SH-SY5Y (cell line): ENCODE measurements around the gene CABP4.

Experiments used
- GATA2 ChIP-seq: IDR thresholded peaks from 2 replicates; pipeline ENCODE4 v1.6.1; 2011; ENCODE audit warnings: mild to moderate bottlenecking, low read depth, low read length
- GATA3 ChIP-seq: IDR thresholded peaks from 2 replicates; pipeline ENCODE4 v1.6.1; 2011; ENCODE audit warnings: low read depth, mild to moderate bottlenecking, low read length, moderate library complexity

DNA sequence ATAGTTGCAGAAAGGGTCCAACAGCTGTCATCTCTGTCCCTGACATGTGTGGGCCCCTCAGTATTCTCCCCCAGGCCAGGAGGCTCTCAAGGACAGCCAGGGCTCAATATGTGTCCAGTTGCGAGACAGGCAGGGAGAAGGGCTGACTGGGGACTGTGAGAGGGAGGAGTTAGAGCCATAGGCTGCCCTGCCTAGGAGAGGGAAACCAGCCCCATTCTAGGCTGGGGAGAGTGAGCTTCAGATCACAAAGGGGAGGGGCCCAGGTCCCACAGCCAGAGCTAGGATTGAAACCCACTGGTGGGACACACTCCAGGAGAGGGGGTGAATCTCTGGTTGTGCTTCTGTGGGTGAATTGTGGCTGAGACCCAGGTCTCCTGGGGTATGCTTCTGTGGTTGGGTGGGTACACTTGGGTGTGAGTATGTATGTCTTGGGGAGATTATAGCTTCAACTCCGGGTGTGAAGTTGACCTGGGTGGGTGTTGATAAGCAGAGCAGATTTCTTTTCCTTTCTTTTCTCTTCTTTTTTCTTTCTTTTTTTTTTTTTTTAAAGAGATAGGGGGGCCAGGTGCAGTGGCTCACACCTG, 41.8 kb upstream of the CABP4 start:
- TF ChIP-seq GATA3 (no peak), GATA2 (no peak)
